GM21367 (cell line): ENCODE measurements around the gene TRIM37.

ENCODE experiments used
- ATAC-seq: cut with Tn5 transposase; IDR thresholded peaks from one replicate; pipeline ENCODE4 v1.9.1; 2021; ENCODE audit not compliant: unreplicated experiment

Gene TRIM37

DNA sequence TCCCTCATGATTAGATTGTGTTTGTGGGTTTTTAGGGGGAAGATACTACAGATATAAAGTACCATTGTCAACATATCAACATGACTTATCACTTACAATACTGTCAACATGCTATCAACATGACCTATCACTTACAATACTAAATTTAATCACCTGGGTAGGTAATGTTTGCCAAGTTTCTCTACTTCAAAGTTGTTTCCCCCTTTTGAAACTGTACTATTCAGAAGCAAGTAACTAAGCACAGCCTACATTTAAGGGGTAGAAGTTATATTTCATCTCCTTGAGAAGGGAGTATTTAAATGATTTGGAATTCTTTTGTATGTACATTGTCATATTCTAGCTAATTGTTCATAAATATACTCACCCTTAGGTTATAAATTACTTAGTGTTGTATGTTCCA lies 68.7 kb downstream of the TRIM37 start:
- no peak for ATAC-seq

DNA sequence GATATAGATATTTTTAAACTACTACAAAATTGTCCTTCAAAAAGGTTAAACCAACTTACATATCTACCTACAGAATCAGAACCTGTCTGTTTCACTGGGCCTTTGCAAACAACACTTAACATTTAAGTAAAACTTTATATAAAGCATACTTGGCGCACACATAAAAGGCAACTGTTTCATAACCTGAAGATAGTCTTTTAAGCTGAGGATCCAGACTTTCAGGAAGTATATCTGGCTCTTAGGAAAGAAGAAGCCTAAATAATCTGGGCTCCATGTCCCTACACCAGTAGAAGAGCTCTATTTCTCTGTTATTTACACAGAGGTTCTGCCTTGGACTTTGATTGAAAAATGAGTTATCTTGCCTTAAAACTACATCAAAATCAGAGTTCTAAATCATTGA lies 75.9 kb downstream of the TRIM37 start:
- ATAC-seq, result no peak

GRCh38 chr17:59028328-59028727 lies 78.4 kb downstream of the TRIM37 start:
- ATAC-seq, result no peak

GRCh38 chr17:59027750-59028149 lies 78.9 kb downstream of the TRIM37 start:
- no peak for ATAC-seq

DNA sequence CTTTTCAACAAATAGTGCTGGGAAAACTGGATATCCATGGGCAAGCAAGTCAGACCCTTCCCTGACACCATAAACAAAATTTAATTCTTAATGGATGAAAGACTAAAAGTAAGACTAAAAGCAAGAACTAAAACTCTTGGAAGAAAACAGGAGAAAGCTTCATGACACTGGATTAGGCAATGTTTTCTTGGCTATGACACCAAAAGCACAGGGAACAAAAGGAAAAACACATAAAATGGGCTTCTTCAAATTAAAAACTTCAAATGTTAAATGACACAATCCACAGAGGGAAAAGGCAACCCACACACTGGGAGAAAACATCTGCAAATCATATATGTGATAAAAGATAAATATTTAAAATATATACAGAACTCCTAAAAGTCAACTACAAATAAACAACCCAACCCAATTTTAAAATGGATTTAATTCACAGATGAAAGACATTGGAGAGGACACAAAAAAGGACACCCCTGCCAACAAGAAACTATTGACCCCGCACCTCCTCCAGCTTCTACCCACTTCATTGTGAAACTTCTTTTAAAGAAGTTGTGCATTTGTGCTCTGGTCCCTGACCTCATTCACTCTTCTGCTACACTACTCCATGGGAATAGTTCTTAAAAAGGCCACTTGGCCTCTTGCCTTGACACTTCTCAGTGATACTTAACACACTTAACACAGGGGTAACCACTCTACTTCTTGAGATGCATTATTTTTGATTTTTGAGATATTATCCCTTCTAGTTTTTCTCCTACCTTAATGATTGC lies 80.3 kb downstream of the TRIM37 start:
- ATAC-seq, result no peak

GRCh38 chr17:59024916-59025315 lies 81.8 kb downstream of the TRIM37 start:
- no peak for ATAC-seq

GRCh38 chr17:59018019-59018418 lies 88.7 kb downstream of the TRIM37 start:
- no peak for ATAC-seq

GRCh38 chr17:59011975-59012374 lies 94.7 kb downstream of the TRIM37 start:
- ATAC-seq, result no peak

GRCh38 chr17:59010026-59010425 lies 96.7 kb downstream of the TRIM37 start:
- no peak for ATAC-seq

DNA sequence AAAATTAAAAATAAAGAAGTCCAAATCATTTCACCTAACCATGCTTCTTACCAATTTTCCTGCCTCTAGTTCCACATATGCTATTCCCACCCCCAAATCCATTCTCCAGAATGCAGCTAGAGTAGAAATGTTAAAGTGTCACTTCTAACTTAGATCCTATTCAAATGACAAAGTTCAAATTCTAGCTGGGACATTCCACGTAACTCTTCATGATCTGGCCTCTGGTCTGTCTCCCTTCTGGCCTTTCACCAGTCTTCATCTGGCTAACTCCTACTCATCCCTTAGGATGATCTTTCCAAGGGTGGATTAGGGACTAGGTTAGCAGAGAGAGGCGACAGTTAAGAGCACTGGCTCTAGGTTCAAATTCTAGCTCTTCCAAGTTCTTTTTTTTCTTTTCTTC lies 97.9 kb downstream of the TRIM37 start:
- ATAC-seq, result no peak

GRCh38 chr17:59007995-59008394 lies 98.7 kb downstream of the TRIM37 start:
- ATAC-seq, result no peak

- no peak for ATAC-seq
Observed at GRCh38 chr17:59004338-59005111, 102.2 kb downstream of the TRIM37 start.

GRCh38 chr17:59003860-59004259 lies 102.8 kb downstream of the TRIM37 start:
- ATAC-seq, result no peak

DNA sequence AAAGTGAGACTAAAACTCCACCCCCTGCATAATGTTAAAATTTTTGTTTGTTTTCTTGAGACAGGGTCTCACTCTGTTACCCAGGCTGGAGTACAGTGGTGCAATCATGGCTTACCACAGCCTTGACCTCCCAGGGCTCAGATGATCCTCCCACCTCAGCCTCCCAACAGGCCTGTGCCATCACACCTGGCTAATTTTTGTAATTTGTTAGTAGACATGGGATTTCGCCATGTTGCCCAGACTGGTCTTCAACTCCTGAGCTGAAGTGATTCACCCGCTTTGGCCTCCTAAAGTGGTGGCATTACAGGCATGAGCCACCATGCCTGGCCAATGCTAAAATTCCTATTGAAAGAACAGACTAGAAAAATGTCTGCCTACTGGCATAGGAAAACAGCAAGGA lies 103.8 kb downstream of the TRIM37 start:
- ATAC-seq, result no peak

GRCh38 chr17:59002126-59002525 lies 104.6 kb downstream of the TRIM37 start:
- ATAC-seq, result no peak

- peak; percentile 84 for ATAC-seq
Observed at GRCh38 chr17:59001158-59001814, 105.4 kb downstream of the TRIM37 start.

DNA sequence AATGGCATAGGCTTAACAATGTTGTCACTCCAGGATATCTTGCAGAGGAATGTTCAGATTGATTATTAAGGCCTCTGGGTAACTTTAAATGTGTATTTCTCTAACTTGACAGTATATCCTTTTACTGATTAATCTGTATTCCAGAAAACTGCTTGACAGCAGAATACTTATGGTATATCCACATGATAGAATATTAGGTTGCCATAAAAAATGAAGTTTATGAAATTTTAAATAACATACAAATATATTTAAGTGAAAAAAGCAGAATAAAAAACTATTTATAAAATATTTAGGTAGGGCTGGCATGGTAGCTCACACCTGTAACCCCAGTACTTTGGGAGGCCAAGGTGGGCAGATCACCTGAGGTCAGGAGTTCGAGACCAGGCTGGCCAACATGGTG lies 106.7 kb downstream of the TRIM37 start:
- no peak for ATAC-seq

DNA sequence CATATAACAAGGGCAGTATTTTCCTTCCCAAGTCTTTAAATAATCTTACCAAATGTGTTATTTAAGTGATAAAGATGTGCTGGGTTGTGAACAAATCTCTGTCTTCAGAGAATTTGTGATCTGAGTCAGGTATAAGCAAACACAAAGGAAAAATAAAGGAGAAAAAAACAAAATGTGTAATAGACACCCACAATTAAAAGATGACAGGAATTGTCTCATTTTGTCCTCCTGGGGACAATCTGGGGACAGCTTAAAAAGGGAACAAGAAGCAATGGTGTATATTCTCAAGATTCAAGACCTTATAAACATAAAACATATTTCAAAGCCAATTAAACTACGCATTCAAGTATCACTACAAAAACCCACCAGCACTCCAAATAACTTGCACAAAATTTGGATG lies 107.2 kb downstream of the TRIM37 start:
- no peak for ATAC-seq

GRCh38 chr17:58998871-58999270 lies 107.8 kb downstream of the TRIM37 start:
- ATAC-seq, result no peak

- no peak for ATAC-seq
Observed at GRCh38 chr17:58997756-58998553, 108.7 kb downstream of the TRIM37 start.

DNA sequence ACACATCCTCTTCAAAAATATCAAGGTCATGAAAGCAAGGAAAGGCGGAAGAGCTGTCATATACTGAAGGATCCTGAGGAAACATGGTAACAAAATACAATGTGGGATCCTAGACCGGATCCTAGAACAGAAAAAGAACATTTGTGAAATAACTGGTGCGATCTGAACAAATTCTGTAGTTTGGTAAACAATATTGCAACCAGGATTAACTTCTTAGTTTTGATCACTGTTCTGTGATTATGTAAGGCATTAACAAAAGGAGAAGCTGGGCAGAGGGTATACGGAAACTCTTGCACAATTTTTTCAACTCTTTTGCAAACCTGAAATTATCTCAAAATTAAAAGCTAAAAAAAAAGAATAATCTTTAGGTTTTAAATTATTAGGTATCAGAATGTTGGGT lies 109.7 kb downstream of the TRIM37 start:
- no peak for ATAC-seq
